EL (cell line): ENCODE measurements around the gene N4BP2.

Experiments used
- DNase-seq: peaks from one replicate; pipeline ENCODE4 v3.0.0-alpha.2; 2016

The N4BP2 gene

DNA sequence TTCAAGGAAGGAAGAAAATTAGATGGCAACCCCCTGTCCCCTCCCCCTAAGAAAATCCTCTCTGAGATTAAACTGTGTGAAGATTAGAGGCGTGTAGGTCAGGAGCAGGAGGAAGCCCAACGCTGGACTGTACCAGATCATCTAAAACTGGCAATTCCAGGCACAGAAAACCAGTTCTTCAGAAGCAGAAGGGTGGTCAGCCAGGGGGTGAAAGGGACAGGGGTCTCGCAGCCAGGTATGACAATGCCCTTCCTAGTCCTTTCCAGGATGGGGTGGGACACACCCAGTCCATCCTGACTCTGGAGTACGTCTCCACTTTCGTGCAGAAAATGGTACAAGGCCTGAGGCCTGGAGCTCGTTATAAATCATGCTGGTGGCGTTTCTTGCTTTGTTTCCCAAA lies 136.9 kb downstream of the N4BP2 start:
- DNase-seq: no peak

DNA sequence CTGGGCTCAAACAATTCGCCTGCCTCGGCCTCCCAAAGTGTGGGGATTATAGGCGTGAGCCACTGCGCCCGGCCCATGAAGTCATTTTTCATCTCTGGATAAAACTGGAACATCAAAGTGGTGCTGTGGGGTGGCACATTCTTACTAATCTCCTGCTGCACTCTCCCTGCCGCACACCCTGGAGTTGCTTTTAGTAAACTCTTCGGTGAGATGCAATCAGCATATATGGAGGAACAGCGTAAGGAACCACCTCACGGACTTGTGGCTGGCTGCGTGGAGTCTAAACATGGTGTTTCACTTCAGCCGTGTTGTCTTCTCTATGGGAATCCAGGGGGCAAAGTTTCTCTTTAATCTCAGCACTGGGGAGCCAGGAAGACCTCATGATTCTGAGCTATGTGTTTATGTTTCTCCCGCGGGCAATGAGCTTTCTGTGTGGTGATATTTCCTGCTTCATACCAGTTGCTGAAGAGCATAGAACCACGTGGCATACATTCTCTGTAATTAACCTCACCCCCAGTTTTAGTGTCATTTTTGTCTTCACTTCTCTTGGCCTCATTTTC lies 138.0 kb downstream of the N4BP2 start:
- DNase-seq: peak; percentile 21

DNA sequence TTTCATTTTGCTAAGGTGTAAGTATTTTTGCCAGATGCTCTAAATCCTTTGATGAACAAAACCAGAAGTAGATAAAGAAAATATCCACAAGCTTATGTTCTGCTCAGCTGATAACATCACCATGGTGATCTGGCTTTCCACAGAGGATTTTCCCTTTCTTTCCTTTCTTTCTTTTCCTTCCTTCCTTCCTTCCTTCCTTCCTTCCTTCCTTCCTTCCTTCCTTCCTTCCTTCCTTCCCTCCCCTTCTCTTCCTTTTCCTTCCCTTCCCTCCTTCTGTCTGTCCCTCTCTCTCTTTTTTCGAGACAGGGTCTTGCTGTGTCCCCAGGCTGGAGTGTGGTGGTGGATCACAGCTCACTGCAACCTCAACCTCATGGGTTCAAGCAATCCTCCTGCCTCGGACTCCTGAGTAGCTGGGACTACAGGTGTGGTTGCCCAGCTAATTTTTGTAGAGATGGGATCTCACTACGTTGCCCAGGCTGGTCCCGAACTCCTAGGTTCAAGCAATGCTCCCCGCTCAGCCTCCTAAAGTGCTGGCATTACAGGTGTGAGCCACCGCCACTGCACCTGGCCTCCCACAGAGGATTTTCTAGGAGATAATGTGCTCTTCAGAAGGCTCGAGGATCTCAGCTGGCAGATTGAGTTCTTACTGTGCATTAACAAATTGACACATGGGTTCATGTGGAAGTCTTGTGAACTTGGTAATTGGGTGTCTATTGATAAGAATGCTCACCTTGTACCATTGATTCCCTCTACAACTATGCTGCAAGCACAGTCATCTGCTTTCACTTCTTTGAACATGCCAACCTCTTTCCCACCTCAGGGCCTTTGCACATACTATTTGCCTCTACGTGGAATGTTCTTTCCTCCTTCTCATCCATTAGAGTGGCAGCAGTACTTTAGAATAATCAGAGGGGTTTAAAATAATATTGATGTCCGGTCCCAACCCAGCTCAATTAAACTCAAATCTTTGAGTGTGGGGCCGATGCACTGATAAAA lies 138.8 kb downstream of the N4BP2 start:
- no peak for DNase-seq

DNA sequence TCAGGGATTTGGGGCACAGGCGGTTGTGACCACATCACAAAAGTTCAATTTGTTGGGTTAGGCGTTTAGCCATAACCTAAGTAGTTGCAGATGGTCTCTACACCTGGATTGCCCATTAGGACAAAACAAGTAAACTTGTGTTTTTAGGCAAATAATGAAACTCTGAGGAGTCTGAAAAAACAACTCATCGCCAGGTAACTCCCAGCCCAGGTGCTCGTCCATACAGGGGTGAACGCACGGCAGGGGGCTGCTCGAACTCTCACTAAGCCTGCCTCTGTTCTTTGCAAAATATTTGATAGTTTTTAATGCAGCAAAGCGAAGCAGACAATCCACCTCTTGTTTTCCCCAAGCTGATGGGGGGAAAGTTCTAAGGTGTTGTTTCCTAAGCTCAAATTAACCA lies 139.6 kb downstream of the N4BP2 start:
- DNase-seq: no peak

DNA sequence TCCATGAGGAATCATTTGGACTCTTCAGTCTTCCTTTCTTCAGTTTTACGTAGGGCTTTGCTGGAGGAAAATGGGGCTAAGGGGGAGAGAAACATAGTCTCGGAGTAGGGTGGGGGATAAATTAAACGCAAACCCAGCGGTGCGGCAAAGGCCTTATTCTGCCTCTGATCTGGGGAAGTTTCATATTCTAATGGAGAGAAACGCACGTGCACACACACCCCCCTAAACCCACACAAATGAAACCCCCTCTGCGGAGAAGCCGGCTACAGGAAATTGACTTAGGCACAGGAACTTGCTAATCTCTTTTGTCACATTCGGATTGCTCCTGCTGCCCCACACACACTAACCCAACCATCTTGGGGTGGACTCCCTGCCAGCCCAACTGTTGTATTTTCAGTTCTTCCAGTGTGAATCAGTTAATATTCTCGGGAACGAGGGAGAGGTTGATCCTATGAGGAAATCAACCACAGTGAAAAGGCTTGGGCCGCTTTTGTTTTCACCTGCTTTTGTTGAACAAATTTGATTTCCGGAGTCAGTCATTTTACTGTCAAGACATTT lies 140.2 kb downstream of the N4BP2 start, which contains the start of gene RHOH:
Gene RHOH (plus strand): TSS at position 308 of the 558 bp plus-strand sequence. CDS start 46,356 bp downstream, outside the sequence.
- no peak for DNase-seq

DNA sequence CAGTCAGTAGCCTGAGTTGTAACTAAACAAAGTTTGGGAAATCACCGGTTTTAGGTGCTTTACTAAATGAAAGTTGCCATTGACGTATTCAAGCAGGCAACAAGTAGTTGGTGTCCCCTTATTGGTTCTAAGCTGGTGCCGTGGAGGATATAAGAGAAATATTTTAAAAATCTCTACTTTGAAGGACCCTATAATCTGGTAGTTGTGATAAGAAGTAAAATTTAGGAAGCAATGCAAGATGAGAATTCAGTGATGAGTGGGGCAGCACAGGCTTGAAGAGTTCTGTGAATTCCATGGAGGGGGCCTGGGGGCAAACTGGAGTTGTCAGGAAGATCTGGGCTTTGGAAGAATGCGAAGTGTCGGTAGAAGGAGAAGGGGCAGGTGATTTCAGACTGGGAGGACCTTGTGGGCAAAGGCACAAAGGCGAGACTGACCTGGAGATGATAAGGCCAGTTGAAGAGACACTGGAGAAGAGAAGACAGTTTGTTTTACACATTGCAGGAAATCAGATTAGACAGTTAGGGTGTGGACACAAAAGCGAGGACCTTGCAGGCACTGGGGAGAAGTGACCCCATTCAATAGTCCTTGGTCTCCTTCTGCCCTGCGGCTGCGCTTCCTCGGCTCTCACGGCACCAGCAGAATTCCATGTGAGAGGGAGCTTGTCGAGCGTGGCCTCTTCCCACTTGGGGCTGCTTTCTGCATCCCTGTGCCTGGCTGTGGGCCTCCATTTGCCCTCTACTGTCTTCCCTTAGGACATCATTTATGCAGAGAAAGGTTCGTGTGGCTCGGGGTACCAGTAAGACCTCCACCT lies 141.4 kb downstream of the N4BP2 start:
- DNase-seq: no peak

DNA sequence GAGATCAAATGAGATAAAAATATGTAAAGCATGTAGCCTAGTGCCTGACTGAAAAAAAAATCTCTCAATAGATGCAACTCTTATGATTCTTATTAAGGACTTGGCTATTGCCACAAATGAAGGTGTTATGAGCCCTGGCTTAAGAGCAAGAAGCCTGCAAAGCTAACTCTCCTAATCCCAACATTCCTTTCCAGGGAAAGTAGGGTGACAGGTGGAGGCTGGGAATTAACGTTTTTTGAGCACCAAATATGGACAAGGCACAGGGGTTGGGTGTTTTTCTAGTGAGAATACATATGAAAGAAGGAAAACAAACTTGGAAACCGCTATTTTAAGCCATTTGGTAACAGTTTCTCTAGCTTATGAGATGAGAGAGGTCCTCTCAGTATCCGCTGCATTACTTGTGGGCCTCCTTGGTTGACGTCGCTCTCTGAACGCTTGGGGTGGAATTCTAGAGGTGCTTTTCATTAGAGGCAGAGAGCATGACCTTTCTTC lies 142.6 kb downstream of the N4BP2 start:
- no peak for DNase-seq

DNA sequence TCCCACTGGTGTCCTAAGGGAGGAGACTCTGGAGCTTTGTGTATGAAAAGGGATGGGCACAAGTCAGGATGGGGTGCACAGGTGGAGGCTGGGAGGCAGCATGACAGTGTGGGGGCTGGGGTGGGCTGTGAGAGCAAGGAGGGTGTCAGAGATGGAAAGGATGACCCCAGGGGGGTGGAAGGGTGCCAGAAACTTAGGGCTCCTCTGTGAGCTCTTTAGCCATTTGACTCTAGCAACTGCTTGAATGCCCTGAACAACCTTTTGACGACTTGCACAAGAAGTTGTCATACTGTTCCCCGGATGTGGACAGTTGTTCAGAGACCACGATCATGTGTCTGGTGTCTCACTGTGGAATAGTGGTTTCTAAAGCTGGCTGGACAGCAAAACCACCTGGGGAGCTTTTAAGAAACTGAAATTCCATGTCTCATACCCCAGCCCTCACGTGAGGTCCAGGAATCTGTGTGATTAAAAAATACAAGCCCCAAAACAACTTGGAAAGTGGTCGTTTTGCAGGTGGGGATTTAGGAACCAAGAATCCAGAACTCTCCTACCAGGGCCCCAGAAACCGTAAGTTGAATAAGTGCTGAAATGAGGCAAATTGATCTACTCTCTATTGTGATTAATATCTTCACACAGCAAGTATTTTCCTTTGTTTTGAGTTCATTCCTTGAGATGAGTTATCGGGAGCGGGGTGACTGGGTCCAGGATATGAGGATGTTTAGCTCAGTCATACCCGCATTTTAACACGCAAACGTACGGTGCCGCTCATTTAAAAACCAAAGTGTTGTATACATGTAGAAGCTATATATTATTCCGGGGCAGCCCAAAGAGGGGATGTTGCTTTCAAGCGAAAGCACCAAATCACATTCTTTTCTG lies 143.6 kb downstream of the N4BP2 start:
- DNase-seq: no peak

DNA sequence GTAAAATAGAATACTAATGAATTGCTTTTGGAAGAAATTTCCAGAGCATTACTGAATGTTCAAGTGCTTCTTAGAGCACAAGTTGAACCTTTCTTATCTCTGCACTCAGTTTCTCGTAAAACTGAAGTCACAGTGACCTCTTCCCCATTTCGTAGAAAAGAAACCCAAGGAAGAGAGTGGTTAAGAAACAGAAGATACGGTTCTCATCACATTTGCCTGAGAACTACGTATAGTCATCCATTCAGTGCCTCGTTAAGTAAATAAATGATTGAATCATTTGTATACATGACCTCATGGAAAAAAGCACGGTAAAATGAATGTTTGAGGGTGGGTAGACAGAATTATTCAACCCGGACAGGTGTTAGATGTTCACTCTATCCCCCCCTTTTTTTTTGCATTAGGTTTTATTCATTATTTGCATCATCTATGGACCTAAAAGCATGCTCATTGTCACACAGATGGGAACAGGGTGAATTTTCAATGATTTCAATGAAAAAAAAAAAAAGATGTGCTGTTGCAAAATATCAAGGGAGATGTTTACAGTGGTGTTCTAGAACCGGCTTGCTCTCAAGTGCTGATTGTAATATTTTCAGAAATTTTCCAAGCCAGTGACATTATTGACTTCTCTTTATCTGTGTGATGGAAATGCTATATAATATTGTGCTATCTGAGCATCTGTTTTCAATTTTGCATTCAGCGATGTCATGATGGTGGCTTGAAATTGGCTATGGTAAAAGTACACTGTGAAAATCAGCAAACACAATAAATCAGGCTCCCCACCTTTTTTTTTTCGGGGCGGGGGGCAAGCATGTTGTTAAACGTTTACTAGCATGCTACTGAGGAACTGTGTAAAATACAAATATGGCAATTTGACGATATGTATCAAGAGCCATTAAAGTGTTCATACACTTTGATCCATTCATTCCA lies 144.5 kb downstream of the N4BP2 start:
- DNase-seq: no peak

DNA sequence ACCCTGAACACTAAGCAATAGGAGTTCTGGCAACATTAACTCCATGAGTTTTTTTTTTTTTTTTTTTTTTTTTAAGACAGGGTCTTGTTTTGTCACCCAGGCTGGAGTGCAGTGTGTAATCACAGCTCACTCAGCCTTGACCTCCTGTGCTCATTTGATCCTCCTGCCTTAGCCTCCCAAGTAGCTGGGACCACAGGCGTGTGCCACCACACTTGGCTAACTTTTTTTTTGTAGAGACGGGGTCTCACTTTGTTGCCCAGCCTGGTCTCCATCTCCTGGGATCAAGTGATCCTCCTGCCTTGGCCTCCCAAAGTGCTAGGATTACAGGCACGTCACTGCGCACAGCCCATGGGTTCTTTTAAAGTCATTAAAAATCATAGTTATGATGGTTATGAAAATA lies 145.2 kb downstream of the N4BP2 start:
- DNase-seq: no peak

DNA sequence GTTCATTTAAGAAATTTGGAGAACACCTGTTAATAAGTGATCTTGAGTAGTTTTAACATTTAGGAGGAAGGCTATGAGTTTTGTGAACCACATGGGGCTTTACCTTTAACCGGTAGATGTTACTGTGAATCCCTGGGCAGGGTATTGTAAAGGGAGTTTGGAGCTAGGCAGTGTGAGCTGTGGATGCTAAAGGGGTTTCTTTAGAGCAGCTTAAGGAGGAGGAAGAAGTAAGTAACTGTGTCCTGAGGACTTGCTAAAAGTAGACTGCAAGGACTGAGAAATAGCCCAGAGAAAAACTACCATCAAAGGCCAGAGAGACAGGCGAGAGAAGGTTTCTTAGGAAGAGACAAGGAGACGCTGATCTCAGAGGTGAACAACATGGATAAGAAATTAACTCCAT lies 145.8 kb downstream of the N4BP2 start:
- DNase-seq: no peak

DNA sequence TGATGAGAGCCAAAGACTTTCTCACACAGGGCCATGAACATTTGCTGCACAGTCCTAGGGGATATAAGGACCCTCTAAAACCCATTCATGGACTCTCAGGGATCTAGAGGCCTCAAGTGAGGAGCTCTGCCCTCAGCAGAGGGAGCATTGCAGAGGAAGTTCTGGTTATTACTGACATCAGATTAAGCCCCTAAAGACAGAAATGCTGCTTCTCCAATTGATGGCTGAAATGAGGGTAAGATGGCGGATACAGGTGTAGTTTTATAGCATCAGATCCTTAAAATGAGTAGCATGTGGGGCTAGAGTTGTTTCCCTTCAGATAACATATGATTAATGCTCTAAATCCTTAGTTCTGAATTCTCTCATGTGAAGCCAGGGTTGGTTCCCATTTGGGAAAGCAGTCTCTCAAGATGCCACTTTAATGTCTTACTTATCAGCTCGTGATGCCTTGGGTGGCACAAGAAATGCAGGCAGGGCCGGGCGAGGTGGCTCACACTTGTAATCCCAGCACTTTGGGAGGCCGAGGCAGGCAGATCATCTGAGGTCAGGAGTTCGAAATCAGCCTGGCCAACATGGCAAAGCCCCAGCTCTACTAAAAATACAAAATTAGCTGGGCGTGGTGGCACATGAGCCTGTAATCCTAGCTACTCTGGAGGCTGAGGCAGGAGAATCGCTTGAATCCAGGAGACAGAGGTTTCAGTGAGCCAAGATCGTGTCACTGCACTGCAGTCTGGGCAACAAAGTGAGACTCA lies 148.0 kb downstream of the N4BP2 start:
- DNase-seq: no peak

DNA sequence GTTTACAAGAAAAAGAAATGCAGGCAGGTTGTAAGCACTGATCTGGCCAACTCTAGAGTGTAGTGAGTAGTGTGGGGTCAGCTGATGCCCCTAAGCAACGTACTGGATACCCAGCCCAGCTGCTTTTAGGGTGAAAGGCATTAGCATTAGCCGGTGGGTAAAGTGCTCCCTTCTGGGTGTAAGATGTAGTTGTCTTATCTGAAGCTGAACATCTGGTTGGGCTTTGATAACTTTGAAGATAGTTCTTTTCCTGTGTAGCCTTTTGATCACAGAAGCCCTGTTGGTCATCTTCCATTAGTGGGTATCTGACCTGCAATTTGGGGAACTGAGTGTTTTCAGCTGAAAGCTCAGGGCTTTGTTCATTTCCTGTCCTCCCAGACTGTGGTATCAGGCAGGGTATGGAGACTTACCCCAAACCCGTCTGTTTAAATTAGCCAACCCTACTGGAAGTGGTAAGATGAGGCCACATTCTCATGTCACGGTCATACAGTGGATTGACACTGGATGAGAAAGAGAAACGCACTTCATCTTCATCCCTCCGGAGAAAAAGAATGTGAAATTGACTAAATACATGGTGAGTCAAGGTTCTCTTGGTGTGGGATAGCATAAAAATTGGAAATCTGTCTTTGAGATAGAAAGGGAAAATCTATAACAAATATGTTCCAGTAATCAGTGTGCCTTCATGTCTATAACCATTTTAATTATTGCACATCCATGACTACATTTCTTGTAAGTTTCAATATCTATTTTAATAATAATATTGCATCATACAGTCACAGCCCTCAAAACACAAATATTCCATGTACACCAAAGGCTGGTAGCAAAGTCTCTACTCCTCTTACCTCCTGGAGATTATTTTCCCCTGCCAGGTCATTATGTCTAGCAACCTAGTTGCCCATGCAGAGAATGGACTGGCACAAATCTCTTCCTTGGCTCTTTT lies 148.9 kb downstream of the N4BP2 start:
- no peak for DNase-seq

DNA sequence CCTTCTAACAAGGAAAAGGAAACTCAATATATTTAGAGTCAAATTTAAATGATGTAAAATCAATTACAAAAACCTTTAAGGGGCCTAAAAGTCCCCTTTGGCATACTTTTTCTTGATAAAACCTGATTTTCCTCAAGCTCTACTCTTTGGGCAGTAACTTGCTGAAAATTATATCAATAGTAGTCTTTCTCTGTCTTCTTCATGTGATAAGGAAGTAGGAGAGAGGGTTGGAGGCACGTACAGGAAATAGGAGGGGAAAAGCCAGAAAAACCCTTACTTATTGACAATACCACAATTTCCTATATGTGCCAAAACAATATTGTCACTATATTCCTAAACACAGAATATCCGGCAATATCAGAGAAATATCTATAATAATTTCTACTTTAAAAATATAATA lies 149.8 kb downstream of the N4BP2 start:
- DNase-seq: no peak
